Ammon's horn (tissue), 1 donor: ENCODE data around the gene IL34.
"Not testable (repeated sequence)": the region's sequence is repeated elsewhere in the genome, so short reads cannot be mapped to it uniquely, and the experiment has no call there.

Experiments
- DNase-seq: peaks from one replicate; pipeline ENCODE4 v3.0.0-alpha.2; 2016; ENCODE audit warnings: low spot score

Gene IL34

DNA sequence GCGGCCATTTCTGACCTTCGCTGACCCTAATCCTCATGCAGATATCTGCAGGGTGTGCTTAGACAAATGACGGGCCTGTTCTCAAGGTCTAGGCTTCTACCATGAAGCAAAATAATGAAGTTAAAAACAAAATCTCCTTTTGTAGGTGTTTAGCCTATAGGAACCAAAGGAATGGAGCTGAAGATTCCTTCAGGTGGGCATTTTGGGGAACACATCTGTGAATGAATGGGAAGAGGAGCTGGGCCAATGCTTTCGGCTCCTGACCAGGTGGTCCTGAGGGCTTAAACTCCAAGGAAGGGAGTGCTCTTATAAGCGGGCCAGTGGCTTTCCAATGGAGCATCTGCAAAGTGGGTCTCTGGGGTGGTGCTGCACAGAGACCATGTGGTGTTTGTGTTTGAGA is 14.1 kb upstream of the IL34 start:
- DNase-seq = no peak

DNA sequence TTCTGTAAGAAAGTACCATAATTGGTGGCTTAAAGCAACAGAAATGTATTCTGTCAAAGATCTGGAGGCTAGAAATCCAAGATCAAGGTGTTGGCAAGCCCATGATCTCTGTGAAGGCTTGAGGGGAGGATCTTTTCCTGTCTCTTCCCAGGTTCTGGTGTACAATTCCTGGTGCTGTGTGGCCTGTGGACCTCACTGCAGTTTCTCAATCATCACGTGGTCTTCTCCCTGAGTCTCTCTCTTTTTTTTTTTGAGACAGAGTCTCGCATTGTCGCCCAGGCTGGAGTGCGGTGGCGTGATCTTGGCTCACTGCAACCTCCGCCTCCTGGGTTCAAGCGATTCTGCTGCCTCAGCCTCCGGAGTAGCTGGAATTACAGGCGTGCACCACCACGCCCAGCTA is 12.7 kb upstream of the IL34 start:
- DNase-seq = not testable (repeated sequence)

DNA sequence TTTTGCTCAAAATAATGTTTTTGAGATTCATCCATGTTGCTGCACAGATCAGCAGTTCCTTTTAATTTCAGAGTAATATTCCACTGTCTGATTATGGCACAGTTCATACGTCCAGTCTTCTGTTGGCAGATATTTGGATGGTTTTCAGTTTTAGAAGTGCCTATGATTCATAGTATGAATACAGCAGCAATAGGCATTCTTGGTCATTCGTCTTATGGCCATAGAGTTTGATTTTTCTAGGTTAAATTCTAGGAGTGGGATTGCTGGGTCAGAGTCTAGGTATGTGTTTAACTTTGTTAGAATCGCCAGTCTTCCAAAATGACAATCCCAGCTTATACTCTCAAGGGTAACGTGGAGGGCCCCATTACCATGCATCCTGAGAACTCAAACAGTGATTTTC is 11.5 kb upstream of the IL34 start:
- no peak for DNase-seq

DNA sequence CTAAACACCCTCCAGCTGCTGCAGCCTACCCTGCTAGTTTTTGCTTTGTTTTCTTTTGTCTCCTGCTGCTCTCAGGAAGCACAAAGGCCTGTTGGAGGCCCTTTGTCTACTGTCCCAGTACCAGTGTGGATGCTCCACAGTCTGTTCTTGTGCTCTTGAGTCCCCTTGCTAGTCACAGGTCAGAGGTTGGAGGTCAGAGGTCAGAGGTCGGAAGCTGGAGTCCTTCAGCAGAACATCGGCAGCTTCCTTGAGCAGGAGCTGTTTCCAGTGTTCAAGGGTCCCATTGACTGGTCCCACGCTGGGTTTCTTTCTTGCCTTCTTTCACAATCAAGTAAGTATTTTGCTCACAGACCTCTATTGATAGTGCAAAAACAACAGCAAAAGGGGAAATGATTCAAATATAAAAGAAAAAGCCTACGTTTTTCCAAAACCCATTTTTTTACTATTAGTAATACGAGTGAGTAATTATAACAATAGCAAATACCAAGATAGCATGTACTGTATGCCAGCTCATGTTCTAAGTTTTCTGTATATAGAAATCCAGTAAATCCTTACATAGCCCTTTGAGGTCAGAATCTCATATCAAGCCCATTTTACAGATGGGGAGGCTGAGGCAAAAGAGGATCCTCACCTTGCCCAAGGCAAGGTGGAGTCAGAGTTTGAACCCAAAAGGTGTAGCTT is 10.9 kb upstream of the IL34 start:
- DNase-seq = no peak

DNA sequence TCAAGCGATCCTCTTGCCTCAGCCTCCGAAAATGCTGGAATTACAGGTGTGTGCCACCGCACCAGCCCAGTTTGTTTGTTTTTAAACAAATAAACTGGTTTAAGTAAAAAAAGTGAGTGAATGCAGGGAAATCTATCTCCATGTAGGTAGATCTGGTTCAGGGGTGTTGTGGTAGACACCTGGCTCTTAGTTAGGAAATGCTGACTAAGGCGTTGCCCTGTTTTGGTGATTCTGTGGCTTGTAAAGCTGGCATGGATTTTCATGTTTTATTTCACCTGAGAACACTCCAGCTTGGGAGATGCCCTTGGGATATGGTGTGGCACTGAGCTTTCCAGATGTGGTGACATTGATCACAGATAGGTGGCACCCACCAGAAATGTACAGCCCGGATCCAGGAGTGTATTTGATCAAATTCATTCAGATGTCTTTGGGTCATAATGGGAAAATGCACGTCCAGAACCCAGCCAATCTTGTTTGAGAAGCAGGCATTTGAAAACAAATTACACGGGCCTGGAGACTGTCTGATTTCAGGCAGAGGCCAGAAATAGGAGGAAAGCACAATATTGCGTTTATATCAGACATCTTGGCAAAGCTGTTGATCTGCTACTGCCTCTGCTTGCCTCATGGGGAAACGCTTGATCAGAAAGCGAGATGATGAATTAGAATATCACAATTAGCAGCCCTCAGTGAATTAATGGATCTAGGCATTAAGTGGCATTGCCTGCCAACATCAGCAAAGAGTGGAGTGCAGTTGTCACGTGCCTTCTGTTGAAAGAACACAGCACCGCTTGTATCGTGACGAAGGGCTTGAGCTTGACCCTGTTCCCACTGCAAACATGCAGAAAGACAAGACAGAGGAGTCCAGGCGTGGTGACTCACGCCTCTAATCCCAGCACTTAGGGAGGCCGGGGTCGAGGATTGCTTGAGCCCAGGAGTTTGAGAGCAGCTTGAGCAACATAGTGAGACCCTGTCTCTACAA is 7.3 kb upstream of the IL34 start:
- DNase-seq = peak; percentile 52

DNA sequence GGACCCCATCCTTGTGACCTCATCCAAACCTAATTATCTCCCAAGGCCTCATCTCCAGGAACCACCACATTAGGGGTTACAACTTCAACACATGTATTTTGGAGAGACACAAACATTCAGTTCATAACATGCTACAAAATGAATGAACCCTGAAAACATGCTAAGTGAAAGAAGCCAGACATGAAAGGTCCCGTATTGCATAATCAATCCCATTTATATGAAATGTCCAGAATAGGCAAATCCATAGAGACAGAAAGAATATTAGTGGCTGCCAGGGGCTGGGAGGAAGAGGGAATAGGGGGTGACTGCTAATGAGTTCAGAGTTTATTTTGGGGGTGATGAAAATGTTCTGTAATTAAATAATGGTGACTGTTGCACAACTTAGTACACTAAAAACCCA is 3.7 kb upstream of the IL34 start:
- DNase-seq = no peak

DNA sequence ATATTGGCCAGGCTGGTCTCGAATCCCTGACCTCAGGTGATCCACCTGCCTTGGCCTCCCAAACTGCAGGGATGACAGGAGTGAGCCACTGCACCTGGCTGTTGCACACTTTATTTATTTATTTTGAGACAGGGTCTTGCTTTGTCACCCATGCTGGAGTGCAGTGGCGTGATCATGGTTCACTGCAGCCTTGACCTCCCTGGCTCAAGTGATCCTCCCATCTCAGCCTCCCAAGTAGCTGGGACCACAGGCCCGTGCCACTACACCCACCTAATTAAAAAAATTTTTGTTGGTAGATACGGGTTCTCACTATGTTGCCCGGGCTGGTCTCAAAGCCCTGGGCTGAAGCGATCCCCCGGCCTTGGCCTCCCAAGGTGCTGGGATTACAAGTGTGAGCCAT is 3.1 kb upstream of the IL34 start:
- DNase-seq = not testable (repeated sequence)

DNA sequence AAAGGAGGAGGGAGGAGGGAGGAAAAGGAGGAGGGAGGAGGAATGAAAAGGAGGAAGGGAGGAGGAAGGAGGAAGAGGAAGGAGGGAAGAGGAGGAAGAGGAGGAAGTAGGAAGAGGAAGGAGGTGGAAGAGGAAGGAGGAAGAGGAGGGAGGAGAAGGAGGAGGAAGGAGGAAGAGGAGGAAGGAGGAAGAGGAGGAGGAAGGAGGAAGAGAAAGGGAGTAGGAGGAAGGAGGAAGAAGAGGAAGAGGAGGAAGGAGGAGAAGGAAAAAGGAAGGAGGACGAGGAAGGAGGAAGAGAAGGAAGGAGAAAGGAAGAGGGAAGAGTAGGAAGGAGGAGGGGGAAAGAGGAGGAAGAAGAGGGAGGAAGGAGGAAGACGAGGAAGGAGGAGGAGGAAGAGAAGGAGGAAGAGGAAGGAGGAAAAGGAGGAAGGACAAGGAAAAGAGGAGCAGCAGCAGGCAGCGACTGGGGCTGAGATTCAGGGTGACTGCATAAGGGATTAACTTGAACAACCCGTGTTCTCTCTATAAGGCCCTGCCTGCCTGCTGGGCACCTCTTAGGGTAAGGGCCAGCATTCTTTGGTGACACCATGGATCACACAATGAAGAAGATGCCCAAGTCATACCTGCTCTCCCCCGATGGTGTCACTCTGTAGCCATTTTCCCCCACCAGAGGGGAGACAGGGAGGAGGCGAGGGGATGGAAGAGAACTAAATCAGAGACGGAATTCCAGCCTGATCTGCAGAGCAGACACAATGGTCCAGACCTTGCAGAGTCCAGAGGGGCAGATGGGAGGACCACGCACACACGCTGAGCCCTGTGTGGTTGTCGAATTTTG is 1.4 kb upstream of the IL34 start:
- DNase-seq = no peak

DNA sequence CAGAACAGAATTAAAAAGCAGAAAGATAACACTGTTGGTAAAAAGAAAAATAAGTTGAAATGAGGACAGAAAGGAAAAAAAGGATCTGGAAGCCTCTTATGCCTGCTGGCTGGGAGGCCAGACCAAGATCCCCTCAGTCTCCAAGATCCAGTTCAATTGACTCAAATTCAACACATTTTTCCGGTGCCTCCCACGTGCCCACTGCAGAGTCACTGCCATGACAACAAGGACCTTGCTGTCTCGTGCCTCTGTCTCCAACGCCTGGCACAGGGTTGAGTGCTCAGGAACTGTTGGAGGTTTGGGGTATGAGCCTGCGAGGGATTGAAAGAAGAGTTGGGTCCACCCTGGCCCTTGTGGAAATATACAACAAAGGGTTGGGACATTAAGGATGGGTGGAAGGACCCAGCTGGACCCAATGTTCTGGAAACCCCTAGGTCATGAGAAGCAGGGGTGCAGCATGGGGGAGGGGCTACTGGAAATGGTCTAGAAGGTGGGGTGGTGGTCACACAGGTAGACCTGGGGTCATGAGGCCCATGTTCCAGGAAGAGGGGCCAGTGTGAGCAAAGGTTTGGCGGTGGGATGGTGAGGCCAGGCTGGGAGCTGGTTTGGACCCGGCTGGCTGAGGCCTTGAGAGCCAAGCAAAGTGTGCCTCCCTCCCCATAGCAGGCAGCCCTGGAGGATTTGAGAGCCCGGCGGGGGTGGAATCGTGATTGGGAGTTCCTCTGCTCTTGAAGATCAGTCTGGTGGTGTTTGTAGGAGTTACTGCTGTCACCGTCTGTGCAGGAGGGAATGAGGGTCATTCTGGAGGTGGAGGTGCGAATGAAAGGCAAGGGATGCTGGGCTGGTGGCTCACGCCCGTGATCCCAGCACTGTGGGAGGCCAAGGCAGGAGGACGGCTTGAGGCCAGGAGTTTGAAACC is 1.3 kb downstream of the IL34 start:
- no peak for DNase-seq

DNA sequence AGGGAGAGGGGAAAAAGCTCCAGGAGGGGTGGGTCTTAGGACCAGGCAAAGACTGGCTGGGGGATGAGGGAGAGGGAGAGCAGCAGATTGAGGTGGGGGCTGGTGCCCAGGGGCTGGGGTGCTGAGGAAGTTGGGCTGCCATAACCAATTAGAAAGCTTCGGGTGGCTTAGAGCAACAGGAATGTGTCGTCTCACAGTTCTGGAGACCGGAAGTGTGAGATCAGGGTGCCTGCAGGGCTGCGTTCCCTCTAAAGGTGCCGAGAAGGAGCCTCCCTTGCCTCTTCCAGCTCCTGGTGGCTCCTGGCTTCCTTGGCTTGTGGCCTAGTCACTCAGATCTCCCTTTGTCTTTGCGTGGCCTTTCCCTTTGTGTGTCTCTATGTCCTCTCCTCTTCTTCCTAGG is 2.2 kb downstream of the IL34 start:
- DNase-seq = no peak

DNA sequence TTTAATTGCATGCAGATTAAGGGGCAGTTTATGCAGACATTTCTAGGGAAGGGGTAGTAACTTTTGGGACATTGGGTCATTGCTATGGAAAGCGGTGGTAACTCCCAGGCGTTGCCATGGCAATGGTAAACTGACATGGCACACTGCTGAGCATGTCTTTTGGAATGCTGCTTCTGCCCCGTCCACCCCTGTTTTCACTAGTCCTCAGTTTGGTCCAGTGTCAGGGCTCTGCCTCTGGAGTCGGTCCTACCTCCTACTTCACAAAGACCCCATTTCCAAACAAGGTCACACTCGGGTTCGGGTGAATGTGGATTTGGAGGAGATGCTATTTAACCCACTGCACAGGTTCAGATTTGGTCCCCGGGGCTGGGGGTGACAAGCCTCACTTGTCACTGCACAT is 2.9 kb downstream of the IL34 start:
- DNase-seq = no peak

DNA sequence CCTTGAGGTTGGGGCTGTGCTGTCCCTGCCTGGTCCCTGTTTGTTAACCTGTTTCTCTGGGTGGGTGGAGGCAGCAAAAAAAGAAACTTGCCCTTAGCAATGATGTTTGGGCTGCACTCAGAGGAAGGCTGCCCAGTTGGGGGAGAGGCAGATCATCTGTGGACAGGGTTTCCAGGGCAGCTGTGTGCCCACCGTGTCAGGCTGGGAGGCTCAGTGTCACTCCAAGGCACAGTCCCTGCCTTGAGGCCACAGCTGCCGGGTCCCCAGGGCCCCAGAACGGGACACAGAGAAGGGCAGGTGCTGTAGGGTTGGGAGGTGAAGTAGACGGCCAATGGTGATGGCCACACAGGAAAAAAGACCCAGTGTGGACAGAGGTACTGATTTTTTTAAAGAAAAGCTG is 3.9 kb downstream of the IL34 start:
- DNase-seq = no peak

DNA sequence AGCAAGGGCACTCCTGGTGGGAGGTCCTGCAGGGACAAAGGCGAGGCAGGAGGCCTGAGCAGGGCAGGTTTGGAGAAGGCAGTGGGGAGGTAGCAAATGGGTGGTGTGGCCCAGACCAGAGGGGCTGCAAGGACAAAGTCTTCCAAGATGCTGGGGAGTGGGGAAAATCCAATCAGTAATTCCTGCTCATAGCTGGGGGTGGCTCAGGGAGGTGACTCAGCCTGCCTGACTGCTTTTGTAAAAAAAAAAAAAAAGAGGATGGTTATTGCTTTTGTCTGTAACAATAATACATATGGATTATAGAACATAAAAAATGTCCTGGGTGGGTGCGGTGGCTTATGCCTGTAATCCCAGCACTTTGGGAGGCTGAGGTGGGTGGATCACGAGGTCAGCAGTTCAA is 5.2 kb downstream of the IL34 start:
- DNase-seq = no peak

DNA sequence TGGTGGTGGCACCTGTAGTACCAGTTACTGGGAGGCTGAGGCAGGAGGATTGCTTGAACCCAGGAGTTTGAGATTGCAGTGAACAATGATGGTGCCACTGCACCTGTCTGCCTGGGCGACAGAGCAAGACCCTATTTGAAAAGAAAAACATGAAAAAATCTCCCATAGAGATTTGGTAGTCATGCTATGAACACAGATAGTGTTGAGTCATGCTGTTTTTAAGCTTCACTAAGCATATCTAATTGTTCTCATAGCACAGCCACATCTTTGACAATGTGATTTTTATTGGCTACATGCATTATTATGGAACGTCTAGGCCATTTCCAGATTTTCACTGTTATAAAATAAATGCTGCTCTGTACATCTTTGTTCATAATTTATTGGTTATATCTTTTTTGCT is 6.0 kb downstream of the IL34 start:
- no peak for DNase-seq

DNA sequence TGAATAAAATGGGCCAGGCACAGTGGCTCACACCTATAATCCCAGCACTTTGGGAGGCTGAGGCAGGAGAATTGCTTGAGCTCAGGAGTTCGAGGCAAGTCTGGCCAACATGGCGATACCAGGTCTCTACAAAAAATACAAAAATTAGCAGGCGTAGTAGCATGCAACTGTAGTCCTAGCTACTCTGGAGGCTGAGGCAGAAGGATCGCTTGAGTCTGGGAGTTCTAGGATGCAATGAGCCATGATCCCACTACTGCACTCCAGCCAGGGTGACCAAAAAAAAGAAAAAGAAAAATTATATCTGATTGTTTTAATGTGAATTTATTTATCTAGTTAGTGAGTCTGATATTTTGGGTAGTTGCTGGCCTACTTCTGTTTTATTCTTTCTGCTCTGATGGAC is 7.0 kb downstream of the IL34 start:
- no peak for DNase-seq

DNA sequence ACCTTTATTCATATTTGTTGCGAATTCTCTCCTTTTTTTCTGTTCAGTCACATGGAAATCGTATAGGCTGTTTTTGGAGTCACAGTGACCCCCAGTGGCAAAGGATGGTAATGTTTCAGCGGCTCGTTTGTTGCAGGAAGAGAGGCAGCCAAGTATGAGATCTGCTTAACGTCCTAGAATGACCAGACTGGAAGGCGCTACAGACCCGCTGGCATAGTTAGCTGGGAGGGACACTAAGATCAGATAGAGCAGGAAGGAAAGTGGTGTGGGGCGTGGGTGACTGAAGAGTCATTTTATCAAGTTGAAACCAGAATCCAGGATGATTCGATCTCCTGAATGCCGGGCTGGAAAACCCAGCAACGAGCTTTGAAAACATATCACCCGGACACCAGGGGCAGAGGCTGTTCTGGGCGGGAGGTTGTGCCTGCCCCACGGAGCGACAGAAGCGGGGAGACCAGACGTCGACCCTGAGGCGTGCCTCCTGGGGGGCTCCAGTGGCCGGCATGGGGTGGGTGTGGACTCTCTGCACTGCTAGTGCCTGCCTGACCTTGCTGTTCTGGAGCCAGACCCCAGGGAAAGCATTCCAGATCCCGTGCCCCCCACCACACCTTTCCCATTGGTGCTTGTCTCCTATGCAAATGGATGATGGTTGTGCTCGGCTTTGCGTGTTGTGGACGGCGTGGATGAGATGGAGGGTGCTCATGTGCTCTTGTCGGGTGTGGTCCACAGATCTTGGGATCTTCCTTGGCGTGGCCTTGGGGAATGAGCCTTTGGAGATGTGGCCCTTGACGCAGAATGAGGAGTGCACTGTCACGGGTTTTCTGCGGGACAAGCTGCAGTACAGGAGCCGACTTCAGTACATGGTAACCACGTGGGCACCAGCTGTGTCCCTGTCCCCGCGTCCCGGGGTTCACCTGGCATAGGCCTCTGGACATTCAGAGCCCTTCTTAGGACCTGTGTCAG is 7.7 kb downstream of the IL34 start:
- peak; percentile 88 for DNase-seq

DNA sequence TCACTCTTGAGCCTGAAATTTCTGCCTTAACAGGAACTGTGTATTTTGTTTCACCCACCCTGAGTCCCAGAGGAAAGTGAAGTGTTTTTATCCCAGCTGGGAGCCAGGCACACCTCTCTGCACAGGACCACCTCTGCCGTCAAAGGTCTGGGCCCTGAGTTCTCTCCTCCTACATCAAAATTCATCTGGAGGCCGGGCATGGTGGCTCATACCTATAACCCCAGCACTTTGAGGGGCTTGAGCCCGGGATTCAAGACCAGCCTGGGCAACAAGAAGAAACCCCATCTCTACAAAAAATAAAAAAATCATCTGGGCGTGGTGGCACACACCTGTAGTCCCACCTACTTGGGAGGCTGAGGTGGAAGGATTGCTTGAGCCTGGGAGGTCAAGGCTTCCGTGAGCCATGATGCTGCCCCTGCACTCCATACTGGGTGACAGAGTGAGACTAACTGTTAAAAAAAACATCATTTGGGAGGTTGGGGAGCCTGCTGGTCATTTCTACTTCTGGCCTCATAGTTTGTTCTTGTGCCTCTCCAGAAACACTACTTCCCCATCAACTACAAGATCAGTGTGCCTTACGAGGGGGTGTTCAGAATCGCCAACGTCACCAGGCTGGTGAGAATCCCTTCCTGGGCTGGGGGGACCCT is 9.8 kb downstream of the IL34 start:
- DNase-seq = no peak

DNA sequence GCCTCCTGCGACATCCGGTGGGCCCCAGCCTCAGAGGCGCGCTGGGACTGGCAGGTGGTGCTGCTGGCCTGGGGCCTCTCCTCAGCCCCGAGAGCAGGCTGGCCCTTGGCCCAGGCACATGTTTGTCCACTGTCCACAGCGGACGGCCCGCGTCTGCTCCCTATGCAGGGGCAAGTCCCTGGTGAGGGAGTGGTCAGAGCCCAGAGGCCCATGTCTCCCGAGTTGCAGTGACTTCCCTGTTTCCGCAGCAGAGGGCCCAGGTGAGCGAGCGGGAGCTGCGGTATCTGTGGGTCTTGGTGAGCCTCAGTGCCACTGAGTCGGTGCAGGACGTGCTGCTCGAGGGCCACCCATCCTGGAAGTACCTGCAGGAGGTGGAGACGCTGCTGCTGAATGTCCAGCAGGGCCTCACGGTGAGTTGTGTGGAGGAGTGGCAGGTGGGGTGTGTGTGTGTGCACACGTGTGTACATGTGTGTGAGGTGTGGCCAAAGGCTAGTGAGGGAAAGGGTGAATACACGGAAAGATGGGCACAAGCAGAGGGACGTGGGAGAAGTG is 10.4 kb downstream of the IL34 start:
- no peak for DNase-seq

DNA sequence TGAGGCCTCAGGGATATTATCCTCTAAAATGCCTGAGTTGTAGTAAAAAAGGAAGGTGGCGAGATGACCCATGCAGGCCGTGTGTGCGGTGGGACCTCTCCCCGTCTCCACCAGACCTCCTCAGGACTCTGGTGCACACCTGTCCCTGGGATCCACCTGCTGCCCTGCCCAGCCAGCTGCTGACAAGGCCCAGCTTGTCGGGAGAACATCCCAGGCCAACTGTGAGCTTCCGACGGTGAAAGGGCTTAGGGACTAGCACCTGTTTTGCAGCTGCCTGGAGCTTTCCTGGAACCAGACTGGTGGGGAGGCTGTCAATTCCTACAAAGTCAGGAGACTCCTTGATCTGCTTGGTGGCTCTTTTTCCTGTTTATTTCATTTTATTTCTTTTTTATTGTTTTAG is 11.6 kb downstream of the IL34 start:
- no peak for DNase-seq
